K562 treated with DMSO at 1 percent for 12 hours (cell line): ENCODE measurements around the gene FAM177A1. TPM values are rescaled to one million over a fixed set of nuclear protein-coding genes. Genes with fewer than 3 reads are reported as not detected.

ENCODE experiments used
- total RNA-seq: library from RNA; unstranded; fragments of 300-600 nt; gene quantifications from 2 replicates; pipeline ENCODE4 v1.2.3, GENCODE V29; 2022; ENCODE audit not compliant: insufficient read depth

The FAM177A1 gene
- 39.6 and 46.9 TPM in 2 replicates for total RNA-seq

GRCh38 chr14:35046048-35046750 is at the start of gene FAM177A1:
Gene FAM177A1 (plus strand): TSS chr14:35046272. CDS start chr14:35046464, 192 bp downstream.

GRCh38 chr14:35121887-35122695 is 76.0 kb downstream of the FAM177A1 start, which contains the start of the genes PPP2R3C and PRORP:
Gene PPP2R3C (minus strand): TSS chr14:35121990. CDS start chr14:35121959, 31 bp downstream.
Gene PRORP (plus strand): TSS chr14:35122552. CDS start chr14:35123246, 694 bp downstream.

Other genes starting within 250 kb of the FAM177A1 start
- gene BAZ1A, start 170.9 kb upstream of the FAM177A1 start, total RNA-seq: 7.7 and 23.1 TPM in 2 replicates
- 26.0 and 59.2 TPM in 2 replicates for gene SRP54, start 63.3 kb upstream of the FAM177A1 start, total RNA-seq
- gene PPP2R3C, start 75.7 kb downstream of the FAM177A1 start, total RNA-seq: 12.8 and 29.5 TPM in 2 replicates
- gene PRORP, start 76.3 kb downstream of the FAM177A1 start, total RNA-seq: 9.5 and 15.9 TPM in 2 replicates
- gene PSMA6, start 246.1 kb downstream of the FAM177A1 start, total RNA-seq: 181 and 192 TPM in 2 replicates